H9 (cell line): Measurements from ENCODE around the gene NACAD. TPM values are rescaled to one million over a fixed set of nuclear protein-coding genes. Genes with fewer than 3 reads are reported as not detected.

Source experiments
- DNase-seq: peaks from one replicate; pipeline ENCODE4 v3.0.0-alpha.2; 2017
- H2AFZ ChIP-seq: one replicate; pipeline ENCODE4 v1.6.1; 2013; ENCODE audit warnings: mild to moderate bottlenecking, low read length, control low read depth, moderate library complexity
- H2AK5ac ChIP-seq: 2 replicates; pipeline ENCODE4 v1.6.1; 2013; ENCODE audit warnings: low read length, control low read depth, mixed read lengths; ENCODE audit not compliant: insufficient read length
- H2BK120ac ChIP-seq: one replicate; pipeline ENCODE4 v1.6.1; 2013; ENCODE audit warnings: low read depth, mild to moderate bottlenecking, low read length, control low read depth, inconsistent platforms; ENCODE audit not compliant: poor library complexity, severe bottlenecking
- H2BK12ac ChIP-seq: 2 replicates; pipeline ENCODE4 v1.6.1; 2013; ENCODE audit warnings: low read length, control low read depth, mixed read lengths, low read depth; ENCODE audit not compliant: insufficient read length
- H2BK15ac ChIP-seq: 2 replicates; pipeline ENCODE4 v1.6.1; 2013; ENCODE audit warnings: low read depth, low read length, control low read depth
- H2BK20ac ChIP-seq: one replicate; pipeline ENCODE4 v1.6.1; 2013; ENCODE audit warnings: low read depth, mild to moderate bottlenecking, low read length, control low read depth, inconsistent platforms; ENCODE audit not compliant: poor library complexity, severe bottlenecking
- H2BK5ac ChIP-seq: 2 replicates; pipeline ENCODE4 v1.6.1; 2013; ENCODE audit warnings: low read length, control low read depth, mixed read lengths; ENCODE audit not compliant: insufficient read length
- H3K14ac ChIP-seq: 2 replicates; pipeline ENCODE4 v1.6.1; 2013; ENCODE audit warnings: low read length, control low read depth; ENCODE audit not compliant: insufficient read depth
- H3K18ac ChIP-seq: 2 replicates; pipeline ENCODE4 v1.6.1; 2013; ENCODE audit warnings: low read depth, mild to moderate bottlenecking, mixed read lengths, low read length, control low read depth; ENCODE audit not compliant: insufficient read length
- H3K23ac ChIP-seq: 2 replicates; pipeline ENCODE4 v1.6.1; 2013; ENCODE audit warnings: low read length, control low read depth, mixed read lengths, low read depth; ENCODE audit not compliant: insufficient read length
- H3K23me2 ChIP-seq: 2 replicates; pipeline ENCODE4 v1.6.1; 2013; ENCODE audit warnings: low read depth, mild to moderate bottlenecking, mixed read lengths, low read length, control low read depth; ENCODE audit not compliant: insufficient read length, poor library complexity, severe bottlenecking
- H3K27ac ChIP-seq: 2 replicates; pipeline ENCODE4 v1.5.1; 2013; ENCODE audit warnings: low read length, control low read depth, mixed read lengths, low read depth; ENCODE audit not compliant: insufficient read length
- H3K27me3 ChIP-seq: 2 replicates; pipeline ENCODE4 v1.6.1; 2013; ENCODE audit warnings: low read length, control low read depth, inconsistent platforms; ENCODE audit not compliant: insufficient read depth
- H3K4ac ChIP-seq: 2 replicates; pipeline ENCODE4 v1.6.1; 2013; ENCODE audit warnings: low read depth, mild to moderate bottlenecking, control low read depth, inconsistent platforms, low read length, moderate library complexity
- H3K4me1 ChIP-seq: 2 replicates; pipeline ENCODE4 v1.6.1; 2013; ENCODE audit warnings: low read length, control low read depth, inconsistent platforms; ENCODE audit not compliant: insufficient read depth
- H3K4me2 ChIP-seq: 2 replicates; pipeline ENCODE4 v1.6.1; 2013; ENCODE audit warnings: low read length, control low read depth, mixed read lengths; ENCODE audit not compliant: insufficient read length, insufficient read depth
- H3K56ac ChIP-seq: 2 replicates; pipeline ENCODE4 v1.6.1; 2013; ENCODE audit warnings: low read depth, mild to moderate bottlenecking, mixed read lengths, low read length, control low read depth; ENCODE audit not compliant: insufficient read length
- H3K79me1 ChIP-seq: 2 replicates; pipeline ENCODE4 v1.6.1; 2013; ENCODE audit warnings: low read depth, mild to moderate bottlenecking, moderate library complexity, low read length, control low read depth, inconsistent platforms; ENCODE audit not compliant: insufficient read depth, poor library complexity, severe bottlenecking
- H3K79me2 ChIP-seq: 2 replicates; pipeline ENCODE4 v1.6.1; 2013; ENCODE audit warnings: low read length, control low read depth, inconsistent platforms; ENCODE audit not compliant: insufficient read depth
- H3K9ac ChIP-seq: 2 replicates; pipeline ENCODE4 v1.6.1; 2013; ENCODE audit warnings: low read length, control low read depth, mixed read lengths; ENCODE audit not compliant: insufficient read length; ENCODE audit errors: extremely low read depth
- H3K9me3 ChIP-seq: one replicate; pipeline ENCODE4 v1.6.1; 2013; ENCODE audit warnings: low read depth, low read length, inconsistent platforms; ENCODE audit not compliant: control insufficient read depth
- H3T11ph ChIP-seq: one replicate; pipeline ENCODE4 v1.6.1; 2013; ENCODE audit warnings: mild to moderate bottlenecking, low read length, control low read depth, inconsistent platforms
- H4K20me1 ChIP-seq: one replicate; pipeline ENCODE4 v1.6.1; 2013; ENCODE audit not compliant: control insufficient read depth, insufficient read length, insufficient read depth
- H4K5ac ChIP-seq: 2 replicates; pipeline ENCODE4 v1.6.1; 2013; ENCODE audit warnings: low read depth, mild to moderate bottlenecking, mixed read lengths, low read length, control low read depth; ENCODE audit not compliant: insufficient read length
- H4K8ac ChIP-seq: replicated peaks from 2 replicates; pipeline ENCODE4 v1.6.1; 2013; ENCODE audit warnings: low read length, control low read depth, mixed read lengths, low read depth; ENCODE audit not compliant: insufficient read length
- H4K91ac ChIP-seq: 2 replicates; pipeline ENCODE4 v1.6.1; 2013; ENCODE audit warnings: low read depth, mild to moderate bottlenecking, moderate library complexity, mixed read lengths, low read length, control low read depth; ENCODE audit not compliant: insufficient read length
- H3K27ac Mint-ChIP-seq, 3 experiments: 2 replicates in 2 of 3; 3 replicates in 1 of 3; pipeline ENCODE4 v1.8.0; 2020 to 2021; ENCODE audit warnings: mixed read lengths in 3 of 3, mild to moderate bottlenecking in 1 of 3, moderate library complexity in 1 of 3
- H3K27me3 Mint-ChIP-seq: 2 replicates; pipeline ENCODE4 v1.8.0; 2021; ENCODE audit warnings: low read depth, mild to moderate bottlenecking, moderate library complexity, mixed read lengths
- H3K36me3 Mint-ChIP-seq, 3 experiments: 2 replicates in 2 of 3; 3 replicates in 1 of 3; pipeline ENCODE4 v1.8.0; 2020 to 2021; ENCODE audit warnings: low read depth in 3 of 3, mixed read lengths in 3 of 3; ENCODE audit not compliant: insufficient read depth in 1 of 3
- H3K4me1 Mint-ChIP-seq, 2 experiments: 2 replicates each; pipeline ENCODE4 v1.8.0; 2020; ENCODE audit warnings: mixed read lengths in 2 of 2
- H3K4me3 Mint-ChIP-seq, 2 experiments: 2 replicates in 1 of 2; 3 replicates in 1 of 2; pipeline ENCODE4 v1.8.0; 2020 to 2021; ENCODE audit warnings: mild to moderate bottlenecking in 2 of 2, mixed read lengths in 2 of 2, moderate library complexity in 1 of 2
- H3K9me3 Mint-ChIP-seq, 2 experiments: 2 replicates in 1 of 2; 3 replicates in 1 of 2; pipeline ENCODE4 v1.8.0; 2020; ENCODE audit warnings: mild to moderate bottlenecking in 2 of 2, mixed read lengths in 2 of 2, moderate library complexity in 1 of 2
- CTCF ChIP-seq: fragments of 200-600 bp; sonication (generic); conservative IDR thresholded peaks from 3 replicates; pipeline ENCODE4 v1.8.0; 2021; ENCODE audit warnings: antibody characterized with exemption, mild to moderate bottlenecking
- WGBS: extraction: QIAGEN DNeasy Blood & Tissue Kit; methylation state at CpG from one replicate; pipeline ENCODE4 v1.1.7; 2013; ENCODE audit warnings: missing lambda C conversion rate, low lambda C conversion rate, mixed read lengths; ENCODE audit not compliant: insufficient read length; ENCODE audit errors: extremely low coverage; 5-methylcytosine and 5-hydroxymethylcytosine counted together
- total RNA-seq: library from RNA; stranded (reverse); gene quantifications from 2 replicates; pipeline ENCODE4 v1.2.1, GENCODE V29; 2021

The NACAD gene
- total RNA-seq, 1 experiment from 2014 or later = 8.0 TPM

GRCh38 chr7:45050198-45050597 lies 38.6 kb downstream of the NACAD start:
- Histone ChIP-seq H3K9ac (no peak overlapping the region), H2BK5ac (no peak overlapping the region), H3K14ac (no peak overlapping the region), H3K79me2 (no peaks in the 10 kb centered on the region), H3K4ac (no peak overlapping the region), H4K8ac (no peak overlapping the region), H4K5ac (no peak overlapping the region), H2AFZ (no peak overlapping the region), H4K20me1 (no peaks in the 10 kb centered on the region), H2BK12ac (no peak overlapping the region), H4K91ac (no peak overlapping the region), H3K23ac (no peak overlapping the region), H3K79me1 (no peaks in the 10 kb centered on the region), H3K23me2 (no peaks in the 10 kb centered on the region), H3K56ac (no peak overlapping the region), H2AK5ac (no peak overlapping the region), H3T11ph (no peak overlapping the region), H3K4me1 (no peaks in the 10 kb centered on the region), H2BK15ac (no peak overlapping the region), H3K27ac (no peak overlapping the region), H3K4me2 (no peak overlapping the region), H2BK120ac (no peak overlapping the region), H2BK20ac (no peak overlapping the region), H3K9me3 (no peaks in the 10 kb centered on the region), H3K27me3 (no peaks in the 10 kb centered on the region), H3K18ac (no peak overlapping the region)
- WGBS = no CpG with 5 or more reads among the region's 2 CpGs
- H3K36me3 Mint-ChIP-seq = peaks cover 0 to 2% (median under 1%) of the 10 kb centered on the region in 3 experiments; a peak in 3 of 7 replicates
- no peak overlapping the region for H3K27ac Mint-ChIP-seq
- no peak for DNase-seq
- no peak overlapping the region for H3K4me3 Mint-ChIP-seq
- no peaks in the 10 kb centered on the region for H3K9me3 Mint-ChIP-seq
- H3K4me1 Mint-ChIP-seq = no peaks in the 10 kb centered on the region
- TF ChIP-seq CTCF = no peak
- no peaks in the 10 kb centered on the region for H3K27me3 Mint-ChIP-seq
